ENCODE data around the gene UBE2E2.
"Not testable (repeated sequence)": the region's sequence is repeated elsewhere in the genome, so short reads cannot be mapped to it uniquely, and the experiment has no call there.

UBE2E2 gene

DNA sequence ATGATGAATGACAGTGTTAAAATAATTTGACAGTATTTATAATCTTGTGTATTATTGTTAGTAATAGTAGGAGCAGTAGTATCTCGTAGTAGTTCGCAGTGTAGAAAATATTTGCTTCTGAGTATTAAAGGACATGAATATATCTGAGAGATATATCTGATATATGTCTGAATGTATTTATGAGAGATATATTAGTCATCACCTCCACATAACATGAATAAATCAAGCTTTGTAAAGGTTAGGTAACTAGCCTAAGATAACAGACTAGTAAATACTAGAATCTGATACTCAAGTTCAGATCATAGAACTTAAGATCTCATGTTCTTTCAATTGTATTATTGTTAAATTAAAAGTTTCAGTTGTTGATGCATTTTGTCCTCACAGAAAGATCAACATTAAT lies 130.5 kb downstream of the UBE2E2 start:
- Histone ChIP-seq H2BK5ac (ENCODE audit: low read length) (no peak overlapping the region), H3K18ac (ENCODE audit: low read length) (no peak overlapping the region), H3K4me2 (ENCODE audit: insufficient read depth, low read length, poor library complexity, severe bottlenecking) (no peak overlapping the region), H3K4me1 (ENCODE audit: control insufficient read depth in 2 of 2, insufficient read depth in 1 of 2, low read depth in 1 of 2, low read length in 2 of 2) (peaks cover 1 to 4% of the 10 kb centered on the region in 2 donors), H2AFZ (ENCODE audit: low read length) (no peak overlapping the region), H3K14ac (ENCODE audit: low read length) (no peak overlapping the region), H3K27me3 (ENCODE audit: control insufficient read depth in 3 of 3, insufficient read depth in 3 of 3, low read depth in 1 of 3, low read length in 3 of 3) (no peaks in the 10 kb centered on the region), H3K9ac (ENCODE audit: low read depth, low read length, poor library complexity) (no peak overlapping the region), H2BK15ac (ENCODE audit: low read length) (no peak overlapping the region), H2AK5ac (ENCODE audit: low read depth, low read length) (no peak overlapping the region), H3K4ac (ENCODE audit: low read length) (no peak overlapping the region), H4K91ac (ENCODE audit: low read depth, low read length, poor library complexity) (no peak overlapping the region), H3K79me1 (ENCODE audit: low read depth, low read length) (no peaks in the 10 kb centered on the region), H3K4me3 (ENCODE audit: low read length in 2 of 2) (no peak overlapping the region), H2BK120ac (ENCODE audit: low read depth, low read length) (no peak overlapping the region), H2BK12ac (ENCODE audit: low read length) (no peak overlapping the region), H3K27ac (replicated peaks; ENCODE audit: low read length) (no peak overlapping the region), H3K9me3 (replicated peaks in 1 of 2; ENCODE audit: control insufficient read depth in 2 of 2, insufficient read depth in 1 of 2, low read depth in 1 of 2, low read length in 2 of 2) (no peaks in the 10 kb centered on the region), H3K36me3 (replicated peaks in 1 of 2; ENCODE audit: control insufficient read depth in 2 of 2, insufficient read depth in 2 of 2, low read length in 2 of 2) (no peaks in the 10 kb centered on the region), H3K23ac (ENCODE audit: low read depth, low read length, poor library complexity) (no peak overlapping the region), H4K8ac (ENCODE audit: low read depth, low read length) (no peak overlapping the region)
- DNase-seq (ENCODE audit: low spot score), result no peak
- no CpG with 5 or more reads among the region's 2 CpGs for WGBS, 2 donors (ENCODE audit: extremely low coverage in 2 of 2, insufficient read length in 2 of 2, insufficient replicate concordance in 1 of 2)

- H3K27ac ChIP-seq (replicated peaks; ENCODE audit: low read length); H3K4me3 ChIP-seq (ENCODE audit: low read length in 2 of 2); H4K91ac ChIP-seq (ENCODE audit: low read depth, low read length, poor library complexity); H3K36me3 ChIP-seq (replicated peaks in 1 of 2; ENCODE audit: control insufficient read depth in 2 of 2, insufficient read depth in 2 of 2, low read length in 2 of 2); H3K27me3 ChIP-seq (ENCODE audit: control insufficient read depth in 3 of 3, insufficient read depth in 3 of 3, low read depth in 1 of 3, low read length in 3 of 3); H3K14ac ChIP-seq (ENCODE audit: low read length); H3K23ac ChIP-seq (ENCODE audit: low read depth, low read length, poor library complexity); H2BK12ac ChIP-seq (ENCODE audit: low read length); DNase-seq (ENCODE audit: low spot score); H2AK5ac ChIP-seq (ENCODE audit: low read depth, low read length); H3K9me3 ChIP-seq (replicated peaks in 1 of 2; ENCODE audit: control insufficient read depth in 2 of 2, insufficient read depth in 1 of 2, low read depth in 1 of 2, low read length in 2 of 2); H2BK5ac ChIP-seq (ENCODE audit: low read length); H3K4me1 ChIP-seq (ENCODE audit: control insufficient read depth in 2 of 2, insufficient read depth in 1 of 2, low read depth in 1 of 2, low read length in 2 of 2); H2BK120ac ChIP-seq (ENCODE audit: low read depth, low read length); H4K8ac ChIP-seq (ENCODE audit: low read depth, low read length); H3K79me1 ChIP-seq (ENCODE audit: low read depth, low read length); H3K4me2 ChIP-seq (ENCODE audit: insufficient read depth, low read length, poor library complexity, severe bottlenecking); H2BK15ac ChIP-seq (ENCODE audit: low read length); H3K18ac ChIP-seq (ENCODE audit: low read length); H2AFZ ChIP-seq (ENCODE audit: low read length); H3K4ac ChIP-seq (ENCODE audit: low read length); H3K9ac ChIP-seq (ENCODE audit: low read depth, low read length, poor library complexity): not testable (repeated sequence)
- no CpG with 5 or more reads among the region's 4 CpGs for WGBS, 2 donors (ENCODE audit: extremely low coverage in 2 of 2, insufficient read length in 2 of 2, insufficient replicate concordance in 1 of 2)
Observed at GRCh38 chr3:23336853-23337252, 133.7 kb downstream of the UBE2E2 start.

DNA sequence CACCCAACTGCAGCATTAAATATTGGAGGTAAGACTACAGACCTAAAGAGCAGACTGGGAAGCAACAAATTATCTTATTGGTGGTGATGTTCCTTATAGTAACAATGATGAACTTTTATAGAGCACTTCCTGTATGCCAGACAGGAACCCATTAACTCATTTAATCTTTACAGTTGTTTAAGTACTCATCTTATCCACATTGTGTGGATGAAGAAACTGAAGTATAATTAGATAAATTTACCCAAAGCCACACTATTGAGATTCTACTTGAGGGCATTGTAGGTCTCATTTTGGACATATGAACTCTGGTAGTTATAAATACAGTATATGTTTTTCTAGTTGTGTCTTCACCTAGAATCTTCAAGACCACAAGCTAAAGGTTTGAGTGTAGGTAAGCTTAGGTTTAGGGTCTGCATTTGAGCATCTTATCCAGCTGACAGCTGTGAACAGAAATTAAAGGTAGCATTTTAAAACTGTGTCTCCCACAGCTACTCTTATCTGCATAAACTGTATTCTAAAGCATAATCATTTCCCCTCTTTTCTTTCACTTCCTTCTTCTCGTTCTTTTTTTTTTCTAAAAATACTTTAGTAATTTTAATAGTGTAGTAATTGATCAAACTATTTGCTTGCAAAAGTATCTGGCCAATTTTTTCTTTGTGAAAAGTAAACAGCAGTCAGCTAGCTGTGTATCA lies 138.2 kb downstream of the UBE2E2 start:
- H3K79me1 ChIP-seq (ENCODE audit: low read depth, low read length), result no peaks in the 10 kb centered on the region
- 100% methylated on average over 1 of the region's 1 CpG; no CpG with 5 or more reads in 1 of the 2 donors for WGBS, 2 donors (ENCODE audit: extremely low coverage in 2 of 2, insufficient read length in 2 of 2, insufficient replicate concordance in 1 of 2)

GRCh38 chr3:23342343-23342742 lies 139.2 kb downstream of the UBE2E2 start:
- no peak overlapping the region for H3K9ac ChIP-seq (ENCODE audit: low read depth, low read length, poor library complexity)
- no peaks in the 10 kb centered on the region for H3K36me3 ChIP-seq (replicated peaks in 1 of 2; ENCODE audit: control insufficient read depth in 2 of 2, insufficient read depth in 2 of 2, low read length in 2 of 2)
- no peak overlapping the region for H3K18ac ChIP-seq (ENCODE audit: low read length)
- no peak overlapping the region for H4K91ac ChIP-seq (ENCODE audit: low read depth, low read length, poor library complexity)
- no peak overlapping the region for H2BK5ac ChIP-seq (ENCODE audit: low read length)
- H3K4me1 ChIP-seq (ENCODE audit: control insufficient read depth in 2 of 2, insufficient read depth in 1 of 2, low read depth in 1 of 2, low read length in 2 of 2), result no peaks in the 10 kb centered on the region
- H3K9me3 ChIP-seq (replicated peaks in 1 of 2; ENCODE audit: control insufficient read depth in 2 of 2, insufficient read depth in 1 of 2, low read depth in 1 of 2, low read length in 2 of 2), result no peaks in the 10 kb centered on the region
- no peak overlapping the region for H2BK12ac ChIP-seq (ENCODE audit: low read length)
- no peak overlapping the region for H3K4ac ChIP-seq (ENCODE audit: low read length)
- H3K4me3 ChIP-seq (ENCODE audit: low read length in 2 of 2), result no peak overlapping the region
- no peak overlapping the region for H2AK5ac ChIP-seq (ENCODE audit: low read depth, low read length)
- H3K79me1 ChIP-seq (ENCODE audit: low read depth, low read length), result no peaks in the 10 kb centered on the region
- no peak overlapping the region for H2AFZ ChIP-seq (ENCODE audit: low read length)
- DNase-seq (ENCODE audit: low spot score), result no peak
- no peak overlapping the region for H3K23ac ChIP-seq (ENCODE audit: low read depth, low read length, poor library complexity)
- no peak overlapping the region for H3K4me2 ChIP-seq (ENCODE audit: insufficient read depth, low read length, poor library complexity, severe bottlenecking)
- no peak overlapping the region for H4K8ac ChIP-seq (ENCODE audit: low read depth, low read length)
- no peak overlapping the region for H2BK15ac ChIP-seq (ENCODE audit: low read length)
- no peak overlapping the region for H3K14ac ChIP-seq (ENCODE audit: low read length)
- H3K27me3 ChIP-seq (ENCODE audit: control insufficient read depth in 3 of 3, insufficient read depth in 3 of 3, low read depth in 1 of 3, low read length in 3 of 3), result no peaks in the 10 kb centered on the region
- no peak overlapping the region for H2BK120ac ChIP-seq (ENCODE audit: low read depth, low read length)
- WGBS, 2 donors (ENCODE audit: extremely low coverage in 2 of 2, insufficient read length in 2 of 2, insufficient replicate concordance in 1 of 2), result no CpG with 5 or more reads among the region's 4 CpGs
- H3K27ac ChIP-seq (replicated peaks; ENCODE audit: low read length), result no peak overlapping the region

More for the DNA sequence above, 138.2 kb downstream of the UBE2E2 start:
- H3K4me2 ChIP-seq (ENCODE audit: insufficient read depth, low read length, poor library complexity, severe bottlenecking), result no peak overlapping the region
- H2BK15ac ChIP-seq (ENCODE audit: low read length), result no peak overlapping the region
- no peak overlapping the region for H3K27ac ChIP-seq (replicated peaks; ENCODE audit: low read length)
- no peak overlapping the region for H2AK5ac ChIP-seq (ENCODE audit: low read depth, low read length)
- no peaks in the 10 kb centered on the region for H3K36me3 ChIP-seq (replicated peaks in 1 of 2; ENCODE audit: control insufficient read depth in 2 of 2, insufficient read depth in 2 of 2, low read length in 2 of 2)
- H4K91ac ChIP-seq (ENCODE audit: low read depth, low read length, poor library complexity), result no peak overlapping the region
- H3K23ac ChIP-seq (ENCODE audit: low read depth, low read length, poor library complexity), result no peak overlapping the region
- H3K4me3 ChIP-seq (ENCODE audit: low read length in 2 of 2), result no peak overlapping the region
- no peak overlapping the region for H2BK12ac ChIP-seq (ENCODE audit: low read length)
- DNase-seq (ENCODE audit: low spot score), result no peak
- H3K14ac ChIP-seq (ENCODE audit: low read length), result no peak overlapping the region
- H2AFZ ChIP-seq (ENCODE audit: low read length), result no peak overlapping the region
- no peak overlapping the region for H2BK5ac ChIP-seq (ENCODE audit: low read length)
- no peaks in the 10 kb centered on the region for H3K9me3 ChIP-seq (replicated peaks in 1 of 2; ENCODE audit: control insufficient read depth in 2 of 2, insufficient read depth in 1 of 2, low read depth in 1 of 2, low read length in 2 of 2)
- no peak overlapping the region for H2BK120ac ChIP-seq (ENCODE audit: low read depth, low read length)
- H3K18ac ChIP-seq (ENCODE audit: low read length), result no peak overlapping the region
- H4K8ac ChIP-seq (ENCODE audit: low read depth, low read length), result no peak overlapping the region
- no peak overlapping the region for H3K4ac ChIP-seq (ENCODE audit: low read length)
- H3K4me1 ChIP-seq (ENCODE audit: control insufficient read depth in 2 of 2, insufficient read depth in 1 of 2, low read depth in 1 of 2, low read length in 2 of 2), result no peaks in the 10 kb centered on the region
- no peaks in the 10 kb centered on the region for H3K27me3 ChIP-seq (ENCODE audit: control insufficient read depth in 3 of 3, insufficient read depth in 3 of 3, low read depth in 1 of 3, low read length in 3 of 3)
- no peak overlapping the region for H3K9ac ChIP-seq (ENCODE audit: low read depth, low read length, poor library complexity)
